CD8-positive, alpha-beta memory T cell (primary cell): ENCODE results near the gene CLIC6. TPM values are rescaled to one million over a fixed set of nuclear protein-coding genes. Genes with fewer than 3 reads are reported as not detected.

ENCODE experiments used
- CTCF ChIA-PET: fragments of 350-600 bp; sonication (Branson Sonifier 250); formaldehyde crosslinking; loops from one replicate; lab custom pipeline; 2021; ENCODE audit warnings: antibody characterized with exemption; lab: Charles Lee
- POLR2A ChIA-PET: fragments of 350-600 bp; sonication (Branson Sonifier 250); formaldehyde crosslinking; loops from one replicate; lab custom pipeline; 2021; ENCODE audit warnings: antibody characterized with exemption; lab: Charles Lee
- DNase-seq, 5 donors: peaks; one replicate each; pipeline versions ENCODE4 v3.0.0 to v3.0.0-alpha.2; 2020 to 2022; ENCODE audit warnings: mixed read lengths in 1 of 5
- H3K27ac ChIP-seq: one replicate; pipeline ENCODE4 v1.7.0; 2013; ENCODE audit warnings: low read depth, mild to moderate bottlenecking, low read length, moderate library complexity
- H3K27me3 ChIP-seq: 2 replicates; pipeline ENCODE4 v1.7.0; 2013; ENCODE audit warnings: low read length, mild to moderate bottlenecking; ENCODE audit not compliant: insufficient read depth, poor library complexity, severe bottlenecking
- H3K36me3 ChIP-seq: 2 replicates; pipeline ENCODE4 v1.7.0; 2013; ENCODE audit warnings: mild to moderate bottlenecking, low read length, moderate library complexity; ENCODE audit not compliant: insufficient read depth
- H3K4me1 ChIP-seq: 2 replicates; pipeline ENCODE4 v1.7.0; 2013; ENCODE audit warnings: mild to moderate bottlenecking, low read length, moderate library complexity; ENCODE audit not compliant: insufficient read depth
- H3K4me3 ChIP-seq: 2 replicates; pipeline ENCODE4 v1.7.0; 2013; ENCODE audit warnings: mild to moderate bottlenecking, low read length
- H3K9me3 ChIP-seq: 2 replicates; pipeline ENCODE4 v1.7.0; 2013; ENCODE audit warnings: mild to moderate bottlenecking, low read length
- H3K27ac Mint-ChIP-seq, 8 donors: one replicate each; pipeline ENCODE4 v1.8.0; 2020 to 2021; ENCODE audit warnings: mixed read lengths in 8 of 8, mild to moderate bottlenecking in 6 of 8, inconsistent platforms in 3 of 8, moderate library complexity in 3 of 8
- H3K27me3 Mint-ChIP-seq, 2 donors: one replicate each; pipeline ENCODE4 v1.8.0; 2020 to 2021; ENCODE audit warnings: mixed read lengths in 2 of 2, mild to moderate bottlenecking in 1 of 2, moderate library complexity in 1 of 2
- H3K36me3 Mint-ChIP-seq, 3 donors: one replicate each; pipeline ENCODE4 v1.8.0; 2020 to 2021; ENCODE audit warnings: mixed read lengths in 3 of 3, inconsistent platforms in 1 of 3, mild to moderate bottlenecking in 1 of 3
- H3K4me1 Mint-ChIP-seq, 3 donors: one replicate each; pipeline ENCODE4 v1.8.0; 2020 to 2021; ENCODE audit warnings: mixed read lengths in 3 of 3, inconsistent platforms in 1 of 3, mild to moderate bottlenecking in 1 of 3
- H3K4me3 Mint-ChIP-seq, 7 donors: one replicate each; pipeline ENCODE4 v1.8.0; 2020 to 2021; ENCODE audit warnings: mixed read lengths in 7 of 7, mild to moderate bottlenecking in 6 of 7, moderate library complexity in 4 of 7, inconsistent platforms in 2 of 7
- H3K9me3 Mint-ChIP-seq, 5 donors: one replicate each; pipeline ENCODE4 v1.8.0; 2020 to 2022; ENCODE audit warnings: mixed read lengths in 5 of 5, mild to moderate bottlenecking in 3 of 5, moderate library complexity in 2 of 5, inconsistent platforms in 1 of 5
- polyA plus RNA-seq: library from polyadenylated mRNA; unstranded; fragments of 300-500 nt; fragmentation: Illumina TruSeq; gene quantifications from one replicate; pipeline ENCODE4 v1.2.3, GENCODE V29; 2021
- total RNA-seq, 2 experiments: library from RNA; stranded (reverse); gene quantifications; one replicate each; pipeline ENCODE4 v1.2.3, GENCODE V29; 2021

Gene CLIC6
- total and polyA plus RNA-seq, 3 experiments from 2014 or later, result 0.08 to 0.44 (median 0.37) TPM

- H3K27ac ChIP-seq, result no peak overlapping the region
- no peak for DNase-seq
- Mint-ChIP-seq H3K36me3 (no peaks in the 10 kb centered on the region), H3K4me1 (no peaks in the 10 kb centered on the region), H3K9me3 (no peaks in the 10 kb centered on the region), H3K27ac (no peak overlapping the region), H3K27me3 (peaks cover 6 to 24% of the 10 kb centered on the region in 2 donors), H3K4me3 (no peak overlapping the region)
- H3K9me3 ChIP-seq, result no peaks in the 10 kb centered on the region
- H3K36me3 ChIP-seq, result no peaks in the 10 kb centered on the region
- H3K27me3 ChIP-seq, result no peaks in the 10 kb centered on the region
- POLR2A ChIA-PET, result no interaction called here
- no peaks in the 10 kb centered on the region for H3K4me1 ChIP-seq
- H3K4me3 ChIP-seq, result no peak overlapping the region
- CTCF ChIA-PET, result no interaction called here
These were observed 55.5 kb downstream of the CLIC6 start for GRCh38 chr21:34724131-34724856.

- DNase-seq, result no peak
- H3K4me1 Mint-ChIP-seq, result no peaks in the 10 kb centered on the region
- CTCF ChIA-PET, result no interaction called here
- Histone ChIP-seq H3K9me3 (no peaks in the 10 kb centered on the region), H3K27ac (no peak overlapping the region), H3K4me3 (no peak overlapping the region), H3K27me3 (no peaks in the 10 kb centered on the region), H3K36me3 (no peaks in the 10 kb centered on the region), H3K4me1 (no peaks in the 10 kb centered on the region)
- H3K27ac Mint-ChIP-seq, result no peak overlapping the region
- no peaks in the 10 kb centered on the region for H3K9me3 Mint-ChIP-seq
- peaks cover 6 to 24% of the 10 kb centered on the region in 2 donors for H3K27me3 Mint-ChIP-seq
- no peak overlapping the region for H3K4me3 Mint-ChIP-seq
- POLR2A ChIA-PET, result no interaction called here
- H3K36me3 Mint-ChIP-seq, result no peaks in the 10 kb centered on the region
These were observed 56.0 kb downstream of the CLIC6 start for GRCh38 chr21:34724857-34725195.

- Mint-ChIP-seq H3K27me3 (peaks cover 3 to 24% of the 10 kb centered on the region in 2 donors), H3K4me3 (no peak overlapping the region), H3K9me3 (no peaks in the 10 kb centered on the region), H3K36me3 (no peaks in the 10 kb centered on the region), H3K4me1 (no peaks in the 10 kb centered on the region), H3K27ac (no peak overlapping the region)
- no peaks in the 10 kb centered on the region for H3K27me3 ChIP-seq
- no peak overlapping the region for H3K27ac ChIP-seq
- no peak overlapping the region for H3K4me3 ChIP-seq
- no peaks in the 10 kb centered on the region for H3K9me3 ChIP-seq
- no peaks in the 10 kb centered on the region for H3K36me3 ChIP-seq
- ChIA-PET POLR2A (no interaction called here), CTCF (interaction anchor here (1.0 kb wide), 1 partner anchor 674 kb away, joined by 4 read pairs; no protein-coding TSS in a partner anchor)
- no peak for DNase-seq
- H3K4me1 ChIP-seq, result no peaks in the 10 kb centered on the region
These were observed 58.0 kb downstream of the CLIC6 start for GRCh38 chr21:34726627-34727337.

GRCh38 chr21:34728479-34728878 lies 59.7 kb downstream of the CLIC6 start:
- Histone ChIP-seq H3K27me3 (no peaks in the 10 kb centered on the region), H3K9me3 (no peaks in the 10 kb centered on the region), H3K36me3 (no peaks in the 10 kb centered on the region), H3K27ac (no peak overlapping the region), H3K4me1 (no peaks in the 10 kb centered on the region), H3K4me3 (no peak overlapping the region)
- H3K27ac Mint-ChIP-seq, result no peak overlapping the region
- H3K27me3 Mint-ChIP-seq, result peaks cover 3 to 24% of the 10 kb centered on the region in 2 donors
- CTCF ChIA-PET, result no interaction called here
- no peak for DNase-seq
- POLR2A ChIA-PET, result no interaction called here
- no peaks in the 10 kb centered on the region for H3K4me1 Mint-ChIP-seq
- no peak overlapping the region for H3K4me3 Mint-ChIP-seq
- no peaks in the 10 kb centered on the region for H3K36me3 Mint-ChIP-seq
- H3K9me3 Mint-ChIP-seq, result no peaks in the 10 kb centered on the region

- Mint-ChIP-seq H3K4me3 (no peak overlapping the region), H3K27me3 (peaks cover 3 to 17% of the 10 kb centered on the region in 2 donors), H3K9me3 (no peaks in the 10 kb centered on the region), H3K4me1 (no peaks in the 10 kb centered on the region), H3K27ac (no peak overlapping the region), H3K36me3 (no peaks in the 10 kb centered on the region)
- H3K27me3 ChIP-seq, result no peaks in the 10 kb centered on the region
- no peak overlapping the region for H3K27ac ChIP-seq
- CTCF ChIA-PET, result no interaction called here
- no peak for DNase-seq
- no peaks in the 10 kb centered on the region for H3K4me1 ChIP-seq
- no peaks in the 10 kb centered on the region for H3K36me3 ChIP-seq
- no peak overlapping the region for H3K4me3 ChIP-seq
- no peaks in the 10 kb centered on the region for H3K9me3 ChIP-seq
- POLR2A ChIA-PET, result no interaction called here
These were observed 61.4 kb downstream of the CLIC6 start for GRCh38 chr21:34730194-34730593.

- no peaks in the 10 kb centered on the region for H3K9me3 Mint-ChIP-seq
- Histone ChIP-seq H3K36me3 (no peaks in the 10 kb centered on the region), H3K4me3 (no peak overlapping the region), H3K4me1 (no peaks in the 10 kb centered on the region), H3K9me3 (no peaks in the 10 kb centered on the region), H3K27ac (no peak overlapping the region), H3K27me3 (no peaks in the 10 kb centered on the region)
- H3K36me3 Mint-ChIP-seq, result no peaks in the 10 kb centered on the region
- no peak for DNase-seq
- POLR2A ChIA-PET, result no interaction called here
- peaks cover 1 to 14% of the 10 kb centered on the region in 2 donors for H3K27me3 Mint-ChIP-seq
- no peak overlapping the region for H3K4me3 Mint-ChIP-seq
- CTCF ChIA-PET, result no interaction called here
- H3K4me1 Mint-ChIP-seq, result no peaks in the 10 kb centered on the region
- no peak overlapping the region for H3K27ac Mint-ChIP-seq
These were observed 62.1 kb downstream of the CLIC6 start for GRCh38 chr21:34730756-34731445.

- POLR2A ChIA-PET, result no interaction called here
- no peaks in the 10 kb centered on the region for H3K4me1 ChIP-seq
- H3K4me3 Mint-ChIP-seq, result no peak overlapping the region
- H3K27me3 ChIP-seq, result no peaks in the 10 kb centered on the region
- no peaks in the 10 kb centered on the region for H3K9me3 ChIP-seq
- H3K4me3 ChIP-seq, result no peak overlapping the region
- no peaks in the 10 kb centered on the region for H3K36me3 ChIP-seq
- H3K27me3 Mint-ChIP-seq, result peaks cover 3 to 14% of the 10 kb centered on the region in 2 donors
- H3K4me1 Mint-ChIP-seq, result no peaks in the 10 kb centered on the region
- H3K36me3 Mint-ChIP-seq, result no peaks in the 10 kb centered on the region
- no peak for DNase-seq
- CTCF ChIA-PET, result interaction anchor here (1.4 kb wide), 1 partner anchor 13 kb away, joined by 4 read pairs; no protein-coding TSS in a partner anchor
- H3K27ac Mint-ChIP-seq, result no peak overlapping the region
- H3K27ac ChIP-seq, result no peak overlapping the region
- no peaks in the 10 kb centered on the region for H3K9me3 Mint-ChIP-seq
These were observed 63.6 kb downstream of the CLIC6 start for GRCh38 chr21:34732388-34732821.

GRCh38 chr21:34733852-34734251 lies 65.1 kb downstream of the CLIC6 start:
- no peaks in the 10 kb centered on the region for H3K36me3 ChIP-seq
- peaks cover 6 to 12% of the 10 kb centered on the region in 2 donors for H3K27me3 Mint-ChIP-seq
- CTCF ChIA-PET, result no interaction called here

More at GRCh38 chr21:34733852-34734251, 65.1 kb downstream of the CLIC6 start:
- POLR2A ChIA-PET, result no interaction called here
- Mint-ChIP-seq H3K4me3 (no peak overlapping the region), H3K9me3 (no peaks in the 10 kb centered on the region), H3K27ac (no peak overlapping the region), H3K36me3 (no peaks in the 10 kb centered on the region), H3K4me1 (no peaks in the 10 kb centered on the region)
- DNase-seq, result no peak
- Histone ChIP-seq H3K4me3 (no peak overlapping the region), H3K27me3 (no peaks in the 10 kb centered on the region), H3K9me3 (no peaks in the 10 kb centered on the region), H3K4me1 (no peaks in the 10 kb centered on the region), H3K27ac (no peak overlapping the region)
